KBM-7 (cell line): ENCODE measurements around the gene PDZD2.
"Not testable (repeated sequence)": the region's sequence is repeated elsewhere in the genome, so short reads cannot be mapped to it uniquely, and the experiment has no call there.

Experiments used
- DNase-seq: peaks from one replicate; pipeline ENCODE4 v3.0.0-alpha.2; 2015
- in situ Hi-C: fragments of 300-500 bp; cut with MboI; formaldehyde crosslinking; loops from 2 replicates; pipeline ENCODE4 v1.14.3; 2020; ENCODE audit warnings: low sequenced_read_pairs, low pct_unique_long_range_greater_than_20kb, mixed read lengths

PDZD2 gene

GRCh38 chr5:31725996-31726395 is 87.1 kb downstream of the PDZD2 start:
- in situ Hi-C loops, result no loop called here
- DNase-seq, result no peak

GRCh38 chr5:31726952-31727351 is 88.0 kb downstream of the PDZD2 start:
- in situ Hi-C loops, result no loop called here
- no peak for DNase-seq

GRCh38 chr5:31728039-31728438 is 89.1 kb downstream of the PDZD2 start:
- in situ Hi-C loops, result no loop called here

GRCh38 chr5:31728806-31729205 is 89.9 kb downstream of the PDZD2 start:
- in situ Hi-C loops, DNase-seq: not testable (repeated sequence)

More at GRCh38 chr5:31728039-31728438, 89.1 kb downstream of the PDZD2 start:
- DNase-seq, result no peak

GRCh38 chr5:31730139-31730538 is 91.2 kb downstream of the PDZD2 start:
- in situ Hi-C loops, result no loop called here
- no peak for DNase-seq

GRCh38 chr5:31731016-31731415 is 92.1 kb downstream of the PDZD2 start:
- in situ Hi-C loops, result no loop called here
- no peak for DNase-seq

GRCh38 chr5:31731710-31732301 is 92.9 kb downstream of the PDZD2 start:
- DNase-seq, result no peak
- in situ Hi-C loops, result no loop called here

- in situ Hi-C loops, result not testable (repeated sequence)
These were observed 93.9 kb downstream of the PDZD2 start for GRCh38 chr5:31732821-31733220.

GRCh38 chr5:31733371-31733770 is 94.4 kb downstream of the PDZD2 start:
- DNase-seq, result no peak
- in situ Hi-C loops, result no loop called here

More at GRCh38 chr5:31732821-31733220, 93.9 kb downstream of the PDZD2 start:
- not testable (repeated sequence) for DNase-seq

GRCh38 chr5:31736127-31736526 is 97.2 kb downstream of the PDZD2 start:
- in situ Hi-C loops, result no loop called here
- DNase-seq, result no peak

- DNase-seq, result no peak
These were observed 99.3 kb downstream of the PDZD2 start for GRCh38 chr5:31738199-31738598.

GRCh38 chr5:31741496-31741895 is 102.6 kb downstream of the PDZD2 start:
- in situ Hi-C loops, result no loop called here
- no peak for DNase-seq

More at GRCh38 chr5:31738199-31738598, 99.3 kb downstream of the PDZD2 start:
- in situ Hi-C loops, result no loop called here

GRCh38 chr5:31743678-31744077 is 104.7 kb downstream of the PDZD2 start:
- DNase-seq, result no peak
- in situ Hi-C loops, result no loop called here

- no peak for DNase-seq
- in situ Hi-C loops, result no loop called here
These were observed 109.7 kb downstream of the PDZD2 start for GRCh38 chr5:31748458-31749172.

- DNase-seq, result no peak
- in situ Hi-C loops, result no loop called here
These were observed 111.3 kb downstream of the PDZD2 start for GRCh38 chr5:31750215-31750614.

- no peak for DNase-seq
- in situ Hi-C loops, result no loop called here
These were observed 112.7 kb downstream of the PDZD2 start for GRCh38 chr5:31751610-31752009.

GRCh38 chr5:31753700-31754357 is 114.9 kb downstream of the PDZD2 start:
- in situ Hi-C loops, result no loop called here

GRCh38 chr5:31754358-31754704 is 115.4 kb downstream of the PDZD2 start:
- in situ Hi-C loops, result no loop called here

More at GRCh38 chr5:31753700-31754357, 114.9 kb downstream of the PDZD2 start:
- no peak for DNase-seq

GRCh38 chr5:31754741-31755675 is 116.1 kb downstream of the PDZD2 start:
- in situ Hi-C loops, result no loop called here
- no peak for DNase-seq

More at GRCh38 chr5:31754358-31754704, 115.4 kb downstream of the PDZD2 start:
- no peak for DNase-seq
